GM12873 (cell line): ENCODE data around the gene TUBB3.

ENCODE experiments used
- CTCF ChIP-seq: IDR thresholded peaks from 2 replicates; pipeline ENCODE4 v1.5.1; 2012; ENCODE audit warnings: low read depth, mild to moderate bottlenecking, moderate library complexity, low read length, control low read depth; ENCODE audit not compliant: insufficient read depth; ENCODE audit errors: missing control alignments

Gene TUBB3

GRCh38 chr16:89922884-89923639, at the start of gene TUBB3:
TUBB3 (plus strand) TSS chr16:89923342; CDS start chr16:89923402, 60 bp downstream.
- TF ChIP-seq CTCF: no peak

GRCh38 chr16:89873972-89874689, 49.0 kb upstream of the TUBB3 start:
- TF ChIP-seq CTCF: no peak

- TF ChIP-seq CTCF: no peak
These were observed 42.4 kb upstream of the TUBB3 start for GRCh38 chr16:89880477-89881367.

- no peak for TF ChIP-seq CTCF
These were observed 41.8 kb upstream of the TUBB3 start for GRCh38 chr16:89881368-89881730.

- TF ChIP-seq CTCF: no peak
These were observed 39.6 kb upstream of the TUBB3 start for GRCh38 chr16:89883346-89884040.

GRCh38 chr16:89884041-89884421, 39.1 kb upstream of the TUBB3 start:
- TF ChIP-seq CTCF: no peak
